ENCODE data around the gene PRSS38.

The PRSS38 gene

GRCh38 chr1:227815468-227816409 lies at the start of gene PRSS38:
TSS of gene PRSS38 (plus strand) at chr1:227815675. CDS start at chr1:227815717, 42 bp downstream.
- DNase-seq = no peak

GRCh38 chr1:227766015-227766634 lies 49.4 kb upstream of the PRSS38 start:
- no peak for DNase-seq

- no peak for DNase-seq
These were observed 48.7 kb upstream of the PRSS38 start for GRCh38 chr1:227766653-227767277.

GRCh38 chr1:227767401-227768124 lies 47.9 kb upstream of the PRSS38 start:
- DNase-seq = no peak

- DNase-seq = no peak
These were observed 47.4 kb upstream of the PRSS38 start for GRCh38 chr1:227768125-227768439.

GRCh38 chr1:227768640-227769039 lies 46.8 kb upstream of the PRSS38 start:
- no peak for DNase-seq

- DNase-seq = no peak
These were observed 46.2 kb upstream of the PRSS38 start for GRCh38 chr1:227769047-227769935.

- DNase-seq = no peak
These were observed 45.5 kb upstream of the PRSS38 start for GRCh38 chr1:227769936-227770494.

GRCh38 chr1:227770812-227771211 lies 44.7 kb upstream of the PRSS38 start:
- no peak for DNase-seq

- DNase-seq = no peak
These were observed 44.1 kb upstream of the PRSS38 start for GRCh38 chr1:227771326-227771725.

- DNase-seq = no peak
These were observed 43.7 kb upstream of the PRSS38 start for GRCh38 chr1:227771771-227772170.

GRCh38 chr1:227773558-227773957 lies 41.9 kb upstream of the PRSS38 start:
- DNase-seq = no peak

- DNase-seq = no peak
These were observed 41.3 kb upstream of the PRSS38 start for GRCh38 chr1:227774051-227774731.

GRCh38 chr1:227774821-227775661 lies 40.4 kb upstream of the PRSS38 start:
- no peak for DNase-seq

- DNase-seq = no peak
These were observed 39.6 kb upstream of the PRSS38 start for GRCh38 chr1:227775841-227776240.

- no peak for DNase-seq
These were observed 39.1 kb upstream of the PRSS38 start for GRCh38 chr1:227776331-227776771.

- DNase-seq = no peak
These were observed 38.3 kb upstream of the PRSS38 start for GRCh38 chr1:227777156-227777555.

- DNase-seq = no peak
These were observed 37.8 kb upstream of the PRSS38 start for GRCh38 chr1:227777646-227778045.

- no peak for DNase-seq
These were observed 37.0 kb upstream of the PRSS38 start for GRCh38 chr1:227778401-227778947.

- no peak for DNase-seq
These were observed 36.4 kb upstream of the PRSS38 start for GRCh38 chr1:227779021-227779441.
